Esophagus (tissue), 2 donors: ENCODE measurements around the gene NCAPG2. TPM values are rescaled to one million over a fixed set of nuclear protein-coding genes. Genes with fewer than 3 reads are reported as not detected.

Experiments used
- H3K27ac ChIP-seq, 2 donors: one replicate each; pipeline ENCODE4 v1.5.1; 2013; ENCODE audit warnings: low read depth in 2 of 2, mild to moderate bottlenecking in 2 of 2, inconsistent platforms in 1 of 2, low read length in 1 of 2, moderate library complexity in 1 of 2
- H3K27me3 ChIP-seq, 2 donors: one replicate each; pipeline ENCODE4 v1.6.1; 2013; ENCODE audit warnings: low read length in 2 of 2, control low read depth in 1 of 2, mild to moderate bottlenecking in 1 of 2; ENCODE audit not compliant: insufficient read depth in 2 of 2, control insufficient read depth in 1 of 2
- H3K36me3 ChIP-seq, 2 donors: one replicate each; pipeline ENCODE4 v1.6.1; 2013; ENCODE audit warnings: low read length in 1 of 2; ENCODE audit not compliant: control insufficient read depth in 2 of 2, insufficient read depth in 2 of 2
- H3K4me1 ChIP-seq, 2 donors: one replicate each; pipeline ENCODE4 v1.6.1; 2013; ENCODE audit warnings: low read length in 1 of 2; ENCODE audit not compliant: control insufficient read depth in 2 of 2, insufficient read depth in 2 of 2
- H3K4me3 ChIP-seq, 2 donors: one replicate each; pipeline ENCODE4 v1.5.1; 2013; ENCODE audit warnings: low read length in 2 of 2, mild to moderate bottlenecking in 2 of 2, low read depth in 1 of 2, moderate library complexity in 1 of 2
- H3K9me3 ChIP-seq, 2 donors: one replicate each; pipeline ENCODE4 v1.6.1; 2013; ENCODE audit warnings: mild to moderate bottlenecking in 2 of 2, low read depth in 1 of 2, low read length in 1 of 2, moderate library complexity in 1 of 2; ENCODE audit not compliant: control insufficient read depth in 2 of 2, insufficient read depth in 1 of 2
- WGBS, 2 donors: extraction: QIAGEN DNeasy Blood & Tissue Kit; methylation state at CpG; one replicate each; pipeline ENCODE4 v1.1.7; 2013; 5-methylcytosine and 5-hydroxymethylcytosine counted together
- polyA plus RNA-seq, 2 donors: library from polyadenylated mRNA; stranded (reverse); fragments of 200-250 nt; gene quantifications; one replicate each; pipeline ENCODE4 v1.2.3, GENCODE V29; 2013
- donor health status: healthy with polysubstance abuse.
- donor health status: Bipolar disorder and iron deficiency.

Gene NCAPG2
- polyA plus RNA-seq, 2 donors = 4.9 to 8.1 TPM

DNA sequence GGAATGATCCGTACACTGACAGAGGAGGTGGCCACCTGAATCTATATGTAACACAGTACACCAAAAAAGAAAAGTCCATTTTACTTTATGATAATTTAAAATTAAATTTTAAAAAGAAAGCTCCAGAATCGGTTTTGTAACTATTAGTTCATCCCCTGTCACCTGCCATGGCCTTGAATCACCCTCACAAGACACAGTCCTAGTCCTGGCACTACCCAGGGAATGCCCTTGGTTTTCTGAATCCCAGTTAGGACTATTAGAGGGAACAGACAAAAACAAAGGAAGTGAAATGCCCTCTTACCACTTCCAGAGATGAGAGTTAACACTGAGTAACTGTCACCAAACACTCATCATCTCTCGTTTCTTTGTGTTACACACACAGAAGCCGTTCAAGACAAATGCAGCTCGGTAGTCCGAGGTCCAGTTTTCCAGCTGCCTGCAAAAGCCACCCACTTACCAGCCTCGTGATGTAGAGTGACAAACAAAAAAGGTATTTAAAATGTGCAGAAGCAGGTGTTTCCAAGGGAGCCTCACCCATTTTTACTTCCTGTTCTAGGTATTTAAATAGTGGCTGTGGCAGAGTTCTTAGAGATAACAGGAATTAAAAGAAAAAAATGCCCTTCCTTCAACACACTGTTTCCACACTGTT is 123.0 kb downstream of the NCAPG2 start:
- 39 to 50% methylated on average over 7 of the region's 7 CpGs for WGBS, 2 donors
- Histone ChIP-seq H3K4me3 (no peak overlapping the region), H3K27me3 (peaks cover 0 to 2% of the 10 kb centered on the region in 2 donors), H3K36me3 (no peaks in the 10 kb centered on the region), H3K4me1 (peaks cover 1 to 6% of the 10 kb centered on the region in 2 donors), H3K27ac (no peak overlapping the region), H3K9me3 (peaks cover 4 to 7% of the 10 kb centered on the region in 2 donors)

Other genes starting within 250 kb of the NCAPG2 start
- under 1 TPM; 0.37 to 0.40 TPM for gene PTPRN2, start 117.0 kb downstream of the NCAPG2 start, polyA plus RNA-seq
- gene ESYT2, start 124.7 kb upstream of the NCAPG2 start, polyA plus RNA-seq = 10 to 100 TPM; 25.4 to 28.9 TPM
- 10 to 100 TPM in 1 of 2 donors, 1 to 10 TPM in 1; 6.0 to 12.5 TPM for gene DYNC2I1, start 151.8 kb upstream of the NCAPG2 start, polyA plus RNA-seq